GM12864 (cell line): ENCODE data around the gene ZNF823.

Experiments
- DNase-seq: peaks from one replicate; pipeline ENCODE4 v3.0.0-alpha.2; 2011; ENCODE audit warnings: low read depth
- H3K4me3 ChIP-seq: 2 replicates; pipeline ENCODE4 v1.5.1; 2011; ENCODE audit warnings: mild to moderate bottlenecking, low read depth, low read length, control low read depth
- CTCF ChIP-seq: IDR thresholded peaks from 2 replicates; pipeline ENCODE4 v1.5.1; 2011; ENCODE audit warnings: low read depth, mild to moderate bottlenecking, moderate library complexity, low read length, control low read depth, inconsistent platforms; ENCODE audit errors: missing control alignments

ZNF823 gene

GRCh38 chr19:11756965-11757364 is 18.2 kb upstream of the ZNF823 start:
- no peak for DNase-seq
- TF ChIP-seq CTCF, result no peak
- no peak overlapping the region for H3K4me3 ChIP-seq

- DNase-seq, result no peak
- H3K4me3 ChIP-seq, result no peak overlapping the region
- TF ChIP-seq CTCF, result no peak
Measured at GRCh38 chr19:11754663-11755062, 15.9 kb upstream of the ZNF823 start.

GRCh38 chr19:11752244-11752736 is 13.5 kb upstream of the ZNF823 start:
- TF ChIP-seq CTCF, result no peak
- DNase-seq, result no peak
- H3K4me3 ChIP-seq, result no peak overlapping the region

- no peak overlapping the region for H3K4me3 ChIP-seq
- TF ChIP-seq CTCF, result no peak
- no peak for DNase-seq
Measured at GRCh38 chr19:11749751-11750150, 11.0 kb upstream of the ZNF823 start.

- TF ChIP-seq CTCF, result no peak
- no peak overlapping the region for H3K4me3 ChIP-seq
- DNase-seq, result no peak
Measured at GRCh38 chr19:11747277-11747676, 8.5 kb upstream of the ZNF823 start.

GRCh38 chr19:11745869-11746268 is 7.1 kb upstream of the ZNF823 start:
- TF ChIP-seq CTCF, result no peak
- DNase-seq, result no peak
- no peak overlapping the region for H3K4me3 ChIP-seq

- DNase-seq, result no peak
Measured at GRCh38 chr19:11737964-11738745, 591 bp downstream of the ZNF823 start.

More at GRCh38 chr19:11737964-11738745, 591 bp downstream of the ZNF823 start:
- no peak for TF ChIP-seq CTCF
- H3K4me3 ChIP-seq, result peak overlapping the region; percentile 82
